H9 (cell line): ENCODE results near the gene PLS1. TPM values are rescaled to one million over a fixed set of nuclear protein-coding genes. Genes with fewer than 3 reads are reported as not detected.

Experiments
- DNase-seq: peaks from one replicate; pipeline ENCODE4 v3.0.0-alpha.2; 2017
- H2AFZ ChIP-seq: one replicate; pipeline ENCODE4 v1.6.1; 2013; ENCODE audit warnings: mild to moderate bottlenecking, low read length, control low read depth, moderate library complexity
- H2AK5ac ChIP-seq: 2 replicates; pipeline ENCODE4 v1.6.1; 2013; ENCODE audit warnings: low read length, control low read depth, mixed read lengths; ENCODE audit not compliant: insufficient read length
- H2BK120ac ChIP-seq: one replicate; pipeline ENCODE4 v1.6.1; 2013; ENCODE audit warnings: low read depth, mild to moderate bottlenecking, low read length, control low read depth, inconsistent platforms; ENCODE audit not compliant: poor library complexity, severe bottlenecking
- H2BK12ac ChIP-seq: 2 replicates; pipeline ENCODE4 v1.6.1; 2013; ENCODE audit warnings: low read length, control low read depth, mixed read lengths, low read depth; ENCODE audit not compliant: insufficient read length
- H2BK15ac ChIP-seq: 2 replicates; pipeline ENCODE4 v1.6.1; 2013; ENCODE audit warnings: low read depth, low read length, control low read depth
- H2BK20ac ChIP-seq: one replicate; pipeline ENCODE4 v1.6.1; 2013; ENCODE audit warnings: low read depth, mild to moderate bottlenecking, low read length, control low read depth, inconsistent platforms; ENCODE audit not compliant: poor library complexity, severe bottlenecking
- H2BK5ac ChIP-seq: 2 replicates; pipeline ENCODE4 v1.6.1; 2013; ENCODE audit warnings: low read length, control low read depth, mixed read lengths; ENCODE audit not compliant: insufficient read length
- H3K14ac ChIP-seq: 2 replicates; pipeline ENCODE4 v1.6.1; 2013; ENCODE audit warnings: low read length, control low read depth; ENCODE audit not compliant: insufficient read depth
- H3K18ac ChIP-seq: 2 replicates; pipeline ENCODE4 v1.6.1; 2013; ENCODE audit warnings: low read depth, mild to moderate bottlenecking, mixed read lengths, low read length, control low read depth; ENCODE audit not compliant: insufficient read length
- H3K23ac ChIP-seq: 2 replicates; pipeline ENCODE4 v1.6.1; 2013; ENCODE audit warnings: low read length, control low read depth, mixed read lengths, low read depth; ENCODE audit not compliant: insufficient read length
- H3K23me2 ChIP-seq: 2 replicates; pipeline ENCODE4 v1.6.1; 2013; ENCODE audit warnings: low read depth, mild to moderate bottlenecking, mixed read lengths, low read length, control low read depth; ENCODE audit not compliant: insufficient read length, poor library complexity, severe bottlenecking
- H3K27ac ChIP-seq: 2 replicates; pipeline ENCODE4 v1.5.1; 2013; ENCODE audit warnings: low read length, control low read depth, mixed read lengths, low read depth; ENCODE audit not compliant: insufficient read length
- H3K27me3 ChIP-seq: 2 replicates; pipeline ENCODE4 v1.6.1; 2013; ENCODE audit warnings: low read length, control low read depth, inconsistent platforms; ENCODE audit not compliant: insufficient read depth
- H3K4ac ChIP-seq: 2 replicates; pipeline ENCODE4 v1.6.1; 2013; ENCODE audit warnings: low read depth, mild to moderate bottlenecking, control low read depth, inconsistent platforms, low read length, moderate library complexity
- H3K4me1 ChIP-seq: 2 replicates; pipeline ENCODE4 v1.6.1; 2013; ENCODE audit warnings: low read length, control low read depth, inconsistent platforms; ENCODE audit not compliant: insufficient read depth
- H3K4me2 ChIP-seq: 2 replicates; pipeline ENCODE4 v1.6.1; 2013; ENCODE audit warnings: low read length, control low read depth, mixed read lengths; ENCODE audit not compliant: insufficient read length, insufficient read depth
- H3K56ac ChIP-seq: 2 replicates; pipeline ENCODE4 v1.6.1; 2013; ENCODE audit warnings: low read depth, mild to moderate bottlenecking, mixed read lengths, low read length, control low read depth; ENCODE audit not compliant: insufficient read length
- H3K79me1 ChIP-seq: 2 replicates; pipeline ENCODE4 v1.6.1; 2013; ENCODE audit warnings: low read depth, mild to moderate bottlenecking, moderate library complexity, low read length, control low read depth, inconsistent platforms; ENCODE audit not compliant: insufficient read depth, poor library complexity, severe bottlenecking
- H3K79me2 ChIP-seq: 2 replicates; pipeline ENCODE4 v1.6.1; 2013; ENCODE audit warnings: low read length, control low read depth, inconsistent platforms; ENCODE audit not compliant: insufficient read depth
- H3K9ac ChIP-seq: 2 replicates; pipeline ENCODE4 v1.6.1; 2013; ENCODE audit warnings: low read length, control low read depth, mixed read lengths; ENCODE audit not compliant: insufficient read length; ENCODE audit errors: extremely low read depth
- H3K9me3 ChIP-seq: one replicate; pipeline ENCODE4 v1.6.1; 2013; ENCODE audit warnings: low read depth, low read length, inconsistent platforms; ENCODE audit not compliant: control insufficient read depth
- H3T11ph ChIP-seq: one replicate; pipeline ENCODE4 v1.6.1; 2013; ENCODE audit warnings: mild to moderate bottlenecking, low read length, control low read depth, inconsistent platforms
- H4K20me1 ChIP-seq: one replicate; pipeline ENCODE4 v1.6.1; 2013; ENCODE audit not compliant: control insufficient read depth, insufficient read length, insufficient read depth
- H4K5ac ChIP-seq: 2 replicates; pipeline ENCODE4 v1.6.1; 2013; ENCODE audit warnings: low read depth, mild to moderate bottlenecking, mixed read lengths, low read length, control low read depth; ENCODE audit not compliant: insufficient read length
- H4K8ac ChIP-seq: replicated peaks from 2 replicates; pipeline ENCODE4 v1.6.1; 2013; ENCODE audit warnings: low read length, control low read depth, mixed read lengths, low read depth; ENCODE audit not compliant: insufficient read length
- H4K91ac ChIP-seq: 2 replicates; pipeline ENCODE4 v1.6.1; 2013; ENCODE audit warnings: low read depth, mild to moderate bottlenecking, moderate library complexity, mixed read lengths, low read length, control low read depth; ENCODE audit not compliant: insufficient read length
- H3K27ac Mint-ChIP-seq, 3 experiments: 2 replicates in 2 of 3; 3 replicates in 1 of 3; pipeline ENCODE4 v1.8.0; 2020 to 2021; ENCODE audit warnings: mixed read lengths in 3 of 3, mild to moderate bottlenecking in 1 of 3, moderate library complexity in 1 of 3
- H3K27me3 Mint-ChIP-seq: 2 replicates; pipeline ENCODE4 v1.8.0; 2021; ENCODE audit warnings: low read depth, mild to moderate bottlenecking, moderate library complexity, mixed read lengths
- H3K36me3 Mint-ChIP-seq, 3 experiments: 2 replicates in 2 of 3; 3 replicates in 1 of 3; pipeline ENCODE4 v1.8.0; 2020 to 2021; ENCODE audit warnings: low read depth in 3 of 3, mixed read lengths in 3 of 3; ENCODE audit not compliant: insufficient read depth in 1 of 3
- H3K4me1 Mint-ChIP-seq, 2 experiments: 2 replicates each; pipeline ENCODE4 v1.8.0; 2020; ENCODE audit warnings: mixed read lengths in 2 of 2
- H3K4me3 Mint-ChIP-seq, 2 experiments: 2 replicates in 1 of 2; 3 replicates in 1 of 2; pipeline ENCODE4 v1.8.0; 2020 to 2021; ENCODE audit warnings: mild to moderate bottlenecking in 2 of 2, mixed read lengths in 2 of 2, moderate library complexity in 1 of 2
- H3K9me3 Mint-ChIP-seq, 2 experiments: 2 replicates in 1 of 2; 3 replicates in 1 of 2; pipeline ENCODE4 v1.8.0; 2020; ENCODE audit warnings: mild to moderate bottlenecking in 2 of 2, mixed read lengths in 2 of 2, moderate library complexity in 1 of 2
- CTCF ChIP-seq: fragments of 200-600 bp; sonication (generic); conservative IDR thresholded peaks from 3 replicates; pipeline ENCODE4 v1.8.0; 2021; ENCODE audit warnings: antibody characterized with exemption, mild to moderate bottlenecking
- total RNA-seq: library from RNA; stranded (reverse); gene quantifications from 2 replicates; pipeline ENCODE4 v1.2.1, GENCODE V29; 2021

Gene PLS1
- total RNA-seq, 1 experiment from 2014 or later = 20.4 TPM

GRCh38 chr3:142636050-142636449 is 39.9 kb downstream of the PLS1 start:
- H2BK5ac ChIP-seq = no peak overlapping the region
- no peak overlapping the region for H2BK120ac ChIP-seq
- no peak overlapping the region for H3K18ac ChIP-seq
- no peak overlapping the region for H2AK5ac ChIP-seq
- no peak overlapping the region for H4K91ac ChIP-seq
- no peak overlapping the region for H3K9ac ChIP-seq
- H2BK20ac ChIP-seq = no peak overlapping the region
- H3K4me1 ChIP-seq = no peaks in the 10 kb centered on the region
- no peak for DNase-seq
- no peak overlapping the region for H3K4me2 ChIP-seq
- no peak overlapping the region for H2AFZ ChIP-seq
- H4K8ac ChIP-seq = no peak overlapping the region
- no peak overlapping the region for H3K4ac ChIP-seq
- H3K14ac ChIP-seq = no peak overlapping the region
- Mint-ChIP-seq H3K4me3 (no peak overlapping the region), H3K4me1 (0 out of 4 replicates have a peak, but pooled peaks cover 0 to 3% of the 10 kb centered on the region in 2 experiments), H3K27me3 (no peaks in the 10 kb centered on the region), H3K36me3 (no peaks in the 10 kb centered on the region), H3K27ac (no peak overlapping the region), H3K9me3 (no peaks in the 10 kb centered on the region)
- no peak overlapping the region for H2BK15ac ChIP-seq
- no peak overlapping the region for H2BK12ac ChIP-seq
- no peaks in the 10 kb centered on the region for H3K9me3 ChIP-seq
- H3K27me3 ChIP-seq = no peaks in the 10 kb centered on the region
- no peak for TF ChIP-seq CTCF
- H3K23ac ChIP-seq = no peak overlapping the region
- H3K23me2 ChIP-seq = no peaks in the 10 kb centered on the region
- no peaks in the 10 kb centered on the region for H3K79me2 ChIP-seq
- no peaks in the 10 kb centered on the region for H3K79me1 ChIP-seq
- no peak overlapping the region for H4K5ac ChIP-seq
- no peaks in the 10 kb centered on the region for H4K20me1 ChIP-seq
- H3K27ac ChIP-seq = no peak overlapping the region
- H3T11ph ChIP-seq = no peak overlapping the region
- H3K56ac ChIP-seq = no peak overlapping the region
